Right atrium auricular region (tissue), 2 donors: ENCODE measurements around the gene TMEM117. TPM values are rescaled to one million over a fixed set of nuclear protein-coding genes. Genes with fewer than 3 reads are reported as not detected.
A peak's percentile ranks its signal among the peaks of the same experiment; 100 is the strongest.

Experiments used
- DNase-seq: peaks from one replicate; pipeline ENCODE4 v3.0.0-alpha.2; 2019; ENCODE audit warnings: low spot score
- H3K27ac ChIP-seq, 2 donors: fragments of 200-600 bp; sonication (generic); 1 replicate in 1 of 2; 2 replicates in 1 of 2; pipeline ENCODE4 v1.5.1; 2016 to 2019
- H3K27me3 ChIP-seq, 2 donors: fragments of 200-600 bp; sonication (generic); one replicate each; pipeline versions ENCODE4 v1.5.1 to v1.6.0; 2017 to 2019
- H3K36me3 ChIP-seq: fragments of 200-600 bp; sonication (generic); one replicate; pipeline ENCODE4 v1.5.1; 2016
- H3K4me1 ChIP-seq, 2 donors: fragments of 200-600 bp; sonication (generic); one replicate each; pipeline versions ENCODE4 v1.5.1 to v1.6.0; 2017 to 2019
- H3K4me3 ChIP-seq, 2 donors: fragments of 200-600 bp; sonication (generic); 1 replicate in 1 of 2; 2 replicates in 1 of 2; pipeline ENCODE4 v1.5.1; 2017 to 2019; ENCODE audit warnings: mild to moderate bottlenecking in 1 of 2, moderate library complexity in 1 of 2
- H3K9me3 ChIP-seq, 2 donors: fragments of 200-600 bp; sonication (generic); one replicate each; pipeline ENCODE4 v1.5.1; 2019
- CTCF ChIP-seq, 2 donors: fragments of 200-600 bp; sonication (generic); IDR thresholded peaks; one replicate each; pipeline ENCODE4 v1.5.1; 2019; ENCODE audit warnings: antibody characterized with exemption in 2 of 2
- total RNA-seq, 2 donors: library from RNA; depleted of rRNA; stranded (reverse); fragments of >200 nt; gene quantifications; one replicate each; pipeline ENCODE4 v1.1.0, GENCODE V29; 2016

The TMEM117 gene
- total RNA-seq, 2 donors from 2014 or later = 10.8 to 24.1 TPM

GRCh38 chr12:43981726-43982125 is 145.8 kb downstream of the TMEM117 start:
- no peak for DNase-seq
- no peak overlapping the region for H3K4me3 ChIP-seq
- TF ChIP-seq CTCF (IDR thresholded peaks at IDR 0.05) = no peak

GRCh38 chr12:43982544-43982943 is 146.7 kb downstream of the TMEM117 start:
- no peak for DNase-seq
- no peak overlapping the region for H3K27ac ChIP-seq
- H3K4me3 ChIP-seq = no peak overlapping the region
- peaks cover 0 to 6% of the 10 kb centered on the region in 2 donors for H3K4me1 ChIP-seq
- no peaks in the 10 kb centered on the region for H3K9me3 ChIP-seq
- TF ChIP-seq CTCF (IDR thresholded peaks at IDR 0.05) = no peak
- H3K36me3 ChIP-seq = no peaks in the 10 kb centered on the region
- H3K27me3 ChIP-seq = no peaks in the 10 kb centered on the region

More at GRCh38 chr12:43981726-43982125, 145.8 kb downstream of the TMEM117 start:
- H3K36me3 ChIP-seq = no peaks in the 10 kb centered on the region
- H3K27me3 ChIP-seq = no peaks in the 10 kb centered on the region
- no peak overlapping the region for H3K27ac ChIP-seq
- H3K9me3 ChIP-seq = no peaks in the 10 kb centered on the region
- peaks cover 0 to 6% of the 10 kb centered on the region in 2 donors for H3K4me1 ChIP-seq

- Histone ChIP-seq H3K4me1 (no peaks in the 10 kb centered on the region), H3K4me3 (no peak overlapping the region), H3K9me3 (no peaks in the 10 kb centered on the region), H3K27ac (no peak overlapping the region), H3K36me3 (no peaks in the 10 kb centered on the region), H3K27me3 (no peaks in the 10 kb centered on the region)
- no peak for TF ChIP-seq CTCF (IDR thresholded peaks at IDR 0.05)
- no peak for DNase-seq
These were observed 153.1 kb downstream of the TMEM117 start for GRCh38 chr12:43988838-43989560.

- Histone ChIP-seq H3K36me3 (no peaks in the 10 kb centered on the region), H3K9me3 (no peaks in the 10 kb centered on the region), H3K4me1 (no peaks in the 10 kb centered on the region), H3K27me3 (no peaks in the 10 kb centered on the region), H3K4me3 (no peak overlapping the region), H3K27ac (no peak overlapping the region)
- DNase-seq = no peak
- TF ChIP-seq CTCF (IDR thresholded peaks at IDR 0.05) = no peak
These were observed 157.0 kb downstream of the TMEM117 start for GRCh38 chr12:43992856-43993255.

- no peaks in the 10 kb centered on the region for H3K27me3 ChIP-seq
- no peaks in the 10 kb centered on the region for H3K36me3 ChIP-seq
- no peak for DNase-seq
- no peak overlapping the region for H3K27ac ChIP-seq
- no peaks in the 10 kb centered on the region for H3K9me3 ChIP-seq
- TF ChIP-seq CTCF (IDR thresholded peaks at IDR 0.05) = peak in 1 of 2 donors; percentile 55
- no peaks in the 10 kb centered on the region for H3K4me1 ChIP-seq
- no peak overlapping the region for H3K4me3 ChIP-seq
These were observed 164.6 kb downstream of the TMEM117 start for GRCh38 chr12:44000309-44000952.
